NCI-H2107 treated with DMSO at 0.1 percent for 48 hours (cell line): ENCODE results near the gene C20orf173.
"Not testable (repeated sequence)": the region's sequence is repeated elsewhere in the genome, so short reads cannot be mapped to it uniquely, and the experiment has no call there.

Experiments
- DNase-seq: peaks from one replicate; lab custom pipeline; 2025; ENCODE audit not compliant: unreplicated experiment; lab: John Stamatoyannopoulos, UW

C20orf173 gene

GRCh38 chr20:35529552-35529951 lies at the start of gene C20orf173:
Gene C20orf173, minus strand, starts transcription at chr20:35529652. Its CDS starts 279 bp downstream, at chr20:35529373.
- no peak for DNase-seq

GRCh38 chr20:35579196-35579595 lies 49.7 kb upstream of the C20orf173 start:
- no peak for DNase-seq

GRCh38 chr20:35578469-35578868 lies 49.0 kb upstream of the C20orf173 start:
- no peak for DNase-seq

- DNase-seq = no peak
These were observed 47.4 kb upstream of the C20orf173 start for GRCh38 chr20:35576816-35577215.

GRCh38 chr20:35575958-35576357 lies 46.5 kb upstream of the C20orf173 start:
- DNase-seq = no peak

- no peak for DNase-seq
These were observed 43.4 kb upstream of the C20orf173 start for GRCh38 chr20:35572838-35573237.

GRCh38 chr20:35571555-35571954 lies 42.1 kb upstream of the C20orf173 start:
- no peak for DNase-seq

GRCh38 chr20:35568645-35569044 lies 39.2 kb upstream of the C20orf173 start:
- DNase-seq = no peak

- DNase-seq = no peak
These were observed 35.5 kb upstream of the C20orf173 start for GRCh38 chr20:35564905-35565304.

- DNase-seq = no peak
These were observed 34.4 kb upstream of the C20orf173 start for GRCh38 chr20:35563834-35564233.

- no peak for DNase-seq
These were observed 33.2 kb upstream of the C20orf173 start for GRCh38 chr20:35562541-35563110.

- DNase-seq = no peak
These were observed 32.2 kb upstream of the C20orf173 start for GRCh38 chr20:35561671-35562070.

- peak; percentile 67 for DNase-seq
These were observed 31.8 kb upstream of the C20orf173 start for GRCh38 chr20:35561268-35561667.

GRCh38 chr20:35560541-35560940 lies 31.1 kb upstream of the C20orf173 start:
- DNase-seq = no peak

GRCh38 chr20:35560105-35560511 lies 30.7 kb upstream of the C20orf173 start:
- DNase-seq = no peak

- DNase-seq = no peak
These were observed 29.7 kb upstream of the C20orf173 start for GRCh38 chr20:35559042-35559693.

GRCh38 chr20:35558451-35558850 lies 29.0 kb upstream of the C20orf173 start:
- DNase-seq = no peak

- DNase-seq = no peak
These were observed 27.4 kb upstream of the C20orf173 start for GRCh38 chr20:35556871-35557270.

- DNase-seq = no peak
These were observed 26.6 kb upstream of the C20orf173 start for GRCh38 chr20:35555951-35556645.

GRCh38 chr20:35555461-35555860 lies 26.0 kb upstream of the C20orf173 start:
- DNase-seq = not testable (repeated sequence)

- no peak for DNase-seq
These were observed 23.5 kb upstream of the C20orf173 start for GRCh38 chr20:35552914-35553313.

GRCh38 chr20:35551503-35551902 lies 22.1 kb upstream of the C20orf173 start:
- no peak for DNase-seq
